RWPE1 (cell line): Measurements from ENCODE around the gene RUNX2.

ENCODE experiments used
- CTCF ChIA-PET: fragments of 350-600 bp; sonication (Branson Sonifier 250); formaldehyde crosslinking; extraction: SDS; loops from one replicate; lab custom pipeline; 2021; lab: Yijun Ruan, JAX
- POLR2A ChIA-PET: fragments of 400-600 bp; formaldehyde crosslinking; extraction: SDS; loops from one replicate; lab custom pipeline; 2020; ENCODE audit warnings: antibody characterized with exemption; ENCODE audit not compliant: low non-redundant PET; lab: Yijun Ruan, JAX
- DNase-seq: peaks from one replicate; pipeline ENCODE4 v3.0.0; 2012; ENCODE audit warnings: low spot score
- H3K27ac ChIP-seq: fragments of 450-650 bp; 2 replicates; pipeline ENCODE4 v1.5.1; 2017
- CTCF ChIP-seq: fragments of 450-650 bp; conservative IDR thresholded peaks from 2 replicates; pipeline ENCODE4 v1.5.1; 2017; ENCODE audit warnings: low read depth, mild to moderate bottlenecking

Gene RUNX2

DNA sequence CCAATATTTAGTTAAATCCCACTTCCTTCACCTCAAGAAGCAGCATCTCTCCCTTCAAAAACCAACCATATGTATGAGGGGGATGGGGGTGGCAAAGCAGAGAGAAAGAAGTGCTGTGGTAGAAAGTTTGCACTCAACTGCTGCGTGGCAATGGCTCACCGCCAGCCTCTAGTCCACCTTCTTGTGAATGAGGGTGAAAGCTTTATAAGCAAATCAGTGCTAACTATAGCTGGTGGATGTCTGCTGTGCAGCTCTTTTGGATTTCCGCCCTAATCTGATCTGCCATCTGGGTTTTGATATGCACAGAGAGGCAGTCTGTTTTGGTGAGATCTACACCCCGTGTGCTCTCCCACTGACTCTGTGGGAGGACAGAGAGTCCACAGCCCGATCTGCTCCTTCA, 330.8 kb downstream of the RUNX2 start:
- no peak for DNase-seq
- no peak overlapping the region for H3K27ac ChIP-seq
- POLR2A ChIA-PET = no interaction called here
- no peak for TF ChIP-seq CTCF
- CTCF ChIA-PET = interaction anchor here (0.6 to 1.5 kb wide), 2 partner anchors 56 to 215 kb away, joined by 3 to 5 read pairs; no protein-coding TSS in a partner anchor

GRCh38 chr6:45661661-45662060, 333.5 kb downstream of the RUNX2 start:
- no peak overlapping the region for H3K27ac ChIP-seq
- no peak for DNase-seq
- POLR2A ChIA-PET = no interaction called here
- TF ChIP-seq CTCF = no peak
- CTCF ChIA-PET = interaction anchor here (1.4 kb wide), 1 partner anchor 53 kb away, joined by 4 read pairs; no protein-coding TSS in a partner anchor

GRCh38 chr6:45663251-45664221, 335.4 kb downstream of the RUNX2 start:
- ChIA-PET CTCF (interaction anchor here (1.4 kb wide), 1 partner anchor 51 kb away, joined by 4 read pairs; no protein-coding TSS in a partner anchor), POLR2A (no interaction called here)
- no peak overlapping the region for H3K27ac ChIP-seq
- DNase-seq = no peak
- TF ChIP-seq CTCF = no peak

DNA sequence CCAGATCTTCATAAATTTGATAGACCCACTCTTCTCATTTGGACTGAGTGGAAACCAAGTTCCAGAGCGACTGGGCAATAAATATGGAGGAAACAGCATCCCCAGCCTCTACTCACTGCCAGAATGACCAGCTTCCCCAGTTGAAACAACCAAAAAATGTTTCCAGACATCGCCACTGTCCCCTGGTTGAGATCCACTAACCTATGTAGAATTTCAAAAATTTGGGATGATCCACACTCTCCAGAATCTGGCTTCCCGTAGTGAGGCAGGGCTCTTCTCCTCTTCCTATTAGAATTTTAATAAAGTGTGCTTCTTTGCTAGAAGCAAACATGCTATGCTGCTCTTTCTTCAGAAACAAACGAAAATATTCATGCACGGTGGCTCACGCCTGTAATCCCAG, 336.6 kb downstream of the RUNX2 start:
- POLR2A ChIA-PET = no interaction called here

DNA sequence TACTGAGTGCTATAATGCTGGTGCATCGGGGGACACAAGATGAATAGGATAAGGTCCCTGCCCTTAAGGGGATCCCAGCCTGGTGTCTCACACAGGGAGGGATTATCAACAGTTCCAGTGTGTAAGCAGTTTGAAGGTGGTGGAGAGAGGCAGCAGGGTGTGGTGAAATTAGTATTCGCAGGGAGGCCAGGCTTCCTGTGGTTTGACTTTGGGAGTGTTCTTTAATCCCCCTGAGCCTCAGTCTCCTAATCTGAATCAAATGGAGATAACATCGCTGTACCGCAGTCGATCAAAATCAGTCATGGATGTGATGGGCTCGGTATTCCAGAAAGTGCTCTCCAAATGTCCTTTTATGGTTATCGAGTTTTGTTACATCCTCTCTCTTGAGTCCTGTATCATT, 337.7 kb downstream of the RUNX2 start:
- no peak for TF ChIP-seq CTCF
- ChIA-PET POLR2A (no interaction called here), CTCF (interaction anchor here (0.6 kb wide), 1 partner anchor 1196 kb away, joined by 3 read pairs; no protein-coding TSS in a partner anchor)
- H3K27ac ChIP-seq = no peak overlapping the region
- DNase-seq = no peak

More for the DNA sequence above, 336.6 kb downstream of the RUNX2 start:
- CTCF ChIA-PET = no interaction called here
- no peak for DNase-seq
- TF ChIP-seq CTCF = no peak
- H3K27ac ChIP-seq = no peak overlapping the region

DNA sequence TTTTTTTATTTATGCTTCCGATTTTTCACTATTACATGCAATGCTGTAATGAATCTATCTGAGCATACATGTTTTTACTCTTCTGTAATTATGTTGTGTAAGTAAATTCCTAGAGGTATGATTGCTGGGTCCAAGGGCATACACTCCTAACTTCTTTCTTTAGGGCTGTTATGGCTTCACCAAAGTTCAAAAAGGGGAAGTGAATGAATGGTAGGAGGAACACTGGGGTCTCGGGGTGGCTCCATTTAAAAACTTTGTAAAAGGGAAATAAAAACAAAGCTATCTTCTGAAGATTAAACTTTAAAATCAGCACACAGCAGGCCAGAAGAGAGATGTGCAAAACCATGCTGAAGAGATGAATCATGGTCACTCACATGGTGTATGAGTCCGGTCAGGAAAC, 338.7 kb downstream of the RUNX2 start:
- DNase-seq = no peak
- no peak overlapping the region for H3K27ac ChIP-seq
- no peak for TF ChIP-seq CTCF
- ChIA-PET CTCF (interaction anchor here (0.6 kb wide), 1 partner anchor 387 kb away, joined by 3 read pairs; no protein-coding TSS in a partner anchor), POLR2A (no interaction called here)
